Panc1 (cell line): ENCODE measurements around the gene CD37. TPM values are rescaled to one million over a fixed set of nuclear protein-coding genes. Genes with fewer than 3 reads are reported as not detected.

ENCODE experiments used
- ATAC-seq: fragments of 200-7000 bp; cut with Tn5 transposase; 2 replicates; pipeline ENCODE4 v1.9.1; 2020; ENCODE audit warnings: mild to moderate bottlenecking, moderate library complexity
- BruUV-seq: library from RNA; stranded (reverse); fragments of 400-500 nt; replicated peaks from 2 replicates; lab custom pipeline; 2021; lab: Mats Ljungman, UMichigan
- CTCF ChIA-PET: fragments of 300-600 bp; sonication (Branson Sonifier 250); formaldehyde crosslinking; loops from one replicate; lab custom pipeline; 2022; ENCODE audit warnings: antibody characterized with exemption; lab: Charles Lee
- POLR2A ChIA-PET: fragments of 300-600 bp; sonication (Branson Sonifier 250); formaldehyde crosslinking; loops from one replicate; lab custom pipeline; 2022; ENCODE audit warnings: antibody characterized with exemption; lab: Charles Lee
- DNase-seq: peaks from one replicate; pipeline ENCODE4 v3.0.0-alpha.2; 2010; ENCODE audit warnings: low read depth, low spot score
- H3K27ac ChIP-seq: 2 replicates; pipeline ENCODE4 v1.5.1; 2011; ENCODE audit warnings: mild to moderate bottlenecking, low read length, inconsistent platforms
- H3K27me3 ChIP-seq: fragments of 200-500 bp; sonication (Bioruptor generic); 2 replicates; pipeline ENCODE4 v1.6.0; 2014; ENCODE audit warnings: low read length, inconsistent platforms; ENCODE audit not compliant: control insufficient read depth, insufficient read depth
- H3K36me3 ChIP-seq: fragments of 200-500 bp; sonication (Bioruptor generic); 2 replicates; pipeline ENCODE4 v1.5.1; 2014; ENCODE audit warnings: inconsistent platforms, mild to moderate bottlenecking, low read length, moderate library complexity; ENCODE audit not compliant: control insufficient read depth, insufficient read depth
- H3K4me1 ChIP-seq: 2 replicates; pipeline ENCODE4 v1.5.1; 2011; ENCODE audit warnings: inconsistent platforms, mild to moderate bottlenecking, low read length, moderate library complexity; ENCODE audit not compliant: control insufficient read depth, insufficient read depth
- H3K4me3 ChIP-seq, 2 experiments: 2 replicates each; pipeline ENCODE4 v1.5.1; 2011 to 2012; ENCODE audit warnings: low read depth in 2 of 2, low read length in 2 of 2, mild to moderate bottlenecking in 2 of 2, inconsistent platforms in 1 of 2, moderate library complexity in 1 of 2
- H3K9me3 ChIP-seq: fragments of 200-500 bp; sonication (Bioruptor generic); 2 replicates; pipeline ENCODE4 v1.5.1; 2014; ENCODE audit warnings: low read depth, mild to moderate bottlenecking, inconsistent platforms, low read length, moderate library complexity; ENCODE audit not compliant: control insufficient read depth, insufficient read depth
- POLR2AphosphoS5 ChIP-seq: IDR thresholded peaks from 2 replicates; pipeline ENCODE4 v1.6.1; 2012; ENCODE audit warnings: mild to moderate bottlenecking, low read depth, low read length, moderate library complexity
- SIN3A ChIP-seq: IDR thresholded peaks from 2 replicates; pipeline ENCODE4 v1.6.1; 2012; ENCODE audit warnings: low read depth, mild to moderate bottlenecking, low read length, moderate library complexity, borderline replicate concordance; ENCODE audit not compliant: insufficient read depth
- TCF7L2 ChIP-seq: IDR thresholded peaks from 2 replicates; pipeline ENCODE4 v1.6.1; 2011; ENCODE audit warnings: mild to moderate bottlenecking, low read depth, low read length, inconsistent platforms
- in situ Hi-C: cut with HindIII; loops from 2 replicates; pipeline ENCODE4 v1.10.0; 2016; ENCODE audit warnings: low sequenced_read_pairs, low pct_unique_long_range_greater_than_20kb
- intact Hi-C: fragments of 100-400 bp; cut with micrococcal nuclease; formaldehyde crosslinking; loops from one replicate; pipeline ENCODE4 v1.10.0; 2022; ENCODE audit not compliant: unreplicated experiment
- total RNA-seq: library from RNA; stranded (reverse); gene quantifications from one replicate; pipeline ENCODE4 v1.2.1, GENCODE V29; 2021; ENCODE audit not compliant: unreplicated experiment
- TF ChIP-seq, protein P1 (sequence below): fragments of 450-650 bp; IDR thresholded peaks from 2 replicates; pipeline ENCODE4 v1.5.1; 2017; ENCODE audit warnings: mild to moderate bottlenecking
- TF ChIP-seq, protein P2 (sequence below), 2 experiments: IDR thresholded peaks; 2 replicates each; pipeline ENCODE4 v1.6.1; 2011 to 2012; ENCODE audit warnings: low read depth in 2 of 2, control low read depth in 1 of 2, low read length in 1 of 2, mild to moderate bottlenecking in 1 of 2, moderate library complexity in 1 of 2; ENCODE audit not compliant: insufficient read depth in 1 of 2

CD37 gene
- total RNA-seq, 1 experiment from 2014 or later: 0.33 TPM

- CTCF ChIA-PET: no interaction called here
- no peak overlapping the region for H3K27ac ChIP-seq
- no peak for ATAC-seq
- no peaks in the 10 kb centered on the region; the same call in none of the 2 replicates for H3K36me3 ChIP-seq
- no peaks in the 10 kb centered on the region for H3K9me3 ChIP-seq
- no peak for TF ChIP-seq SIN3A
- TF ChIP-seq, protein P1, sequence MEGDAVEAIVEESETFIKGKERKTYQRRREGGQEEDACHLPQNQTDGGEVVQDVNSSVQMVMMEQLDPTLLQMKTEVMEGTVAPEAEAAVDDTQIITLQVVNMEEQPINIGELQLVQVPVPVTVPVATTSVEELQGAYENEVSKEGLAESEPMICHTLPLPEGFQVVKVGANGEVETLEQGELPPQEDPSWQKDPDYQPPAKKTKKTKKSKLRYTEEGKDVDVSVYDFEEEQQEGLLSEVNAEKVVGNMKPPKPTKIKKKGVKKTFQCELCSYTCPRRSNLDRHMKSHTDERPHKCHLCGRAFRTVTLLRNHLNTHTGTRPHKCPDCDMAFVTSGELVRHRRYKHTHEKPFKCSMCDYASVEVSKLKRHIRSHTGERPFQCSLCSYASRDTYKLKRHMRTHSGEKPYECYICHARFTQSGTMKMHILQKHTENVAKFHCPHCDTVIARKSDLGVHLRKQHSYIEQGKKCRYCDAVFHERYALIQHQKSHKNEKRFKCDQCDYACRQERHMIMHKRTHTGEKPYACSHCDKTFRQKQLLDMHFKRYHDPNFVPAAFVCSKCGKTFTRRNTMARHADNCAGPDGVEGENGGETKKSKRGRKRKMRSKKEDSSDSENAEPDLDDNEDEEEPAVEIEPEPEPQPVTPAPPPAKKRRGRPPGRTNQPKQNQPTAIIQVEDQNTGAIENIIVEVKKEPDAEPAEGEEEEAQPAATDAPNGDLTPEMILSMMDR: no peak
- TF ChIP-seq, protein P2, sequence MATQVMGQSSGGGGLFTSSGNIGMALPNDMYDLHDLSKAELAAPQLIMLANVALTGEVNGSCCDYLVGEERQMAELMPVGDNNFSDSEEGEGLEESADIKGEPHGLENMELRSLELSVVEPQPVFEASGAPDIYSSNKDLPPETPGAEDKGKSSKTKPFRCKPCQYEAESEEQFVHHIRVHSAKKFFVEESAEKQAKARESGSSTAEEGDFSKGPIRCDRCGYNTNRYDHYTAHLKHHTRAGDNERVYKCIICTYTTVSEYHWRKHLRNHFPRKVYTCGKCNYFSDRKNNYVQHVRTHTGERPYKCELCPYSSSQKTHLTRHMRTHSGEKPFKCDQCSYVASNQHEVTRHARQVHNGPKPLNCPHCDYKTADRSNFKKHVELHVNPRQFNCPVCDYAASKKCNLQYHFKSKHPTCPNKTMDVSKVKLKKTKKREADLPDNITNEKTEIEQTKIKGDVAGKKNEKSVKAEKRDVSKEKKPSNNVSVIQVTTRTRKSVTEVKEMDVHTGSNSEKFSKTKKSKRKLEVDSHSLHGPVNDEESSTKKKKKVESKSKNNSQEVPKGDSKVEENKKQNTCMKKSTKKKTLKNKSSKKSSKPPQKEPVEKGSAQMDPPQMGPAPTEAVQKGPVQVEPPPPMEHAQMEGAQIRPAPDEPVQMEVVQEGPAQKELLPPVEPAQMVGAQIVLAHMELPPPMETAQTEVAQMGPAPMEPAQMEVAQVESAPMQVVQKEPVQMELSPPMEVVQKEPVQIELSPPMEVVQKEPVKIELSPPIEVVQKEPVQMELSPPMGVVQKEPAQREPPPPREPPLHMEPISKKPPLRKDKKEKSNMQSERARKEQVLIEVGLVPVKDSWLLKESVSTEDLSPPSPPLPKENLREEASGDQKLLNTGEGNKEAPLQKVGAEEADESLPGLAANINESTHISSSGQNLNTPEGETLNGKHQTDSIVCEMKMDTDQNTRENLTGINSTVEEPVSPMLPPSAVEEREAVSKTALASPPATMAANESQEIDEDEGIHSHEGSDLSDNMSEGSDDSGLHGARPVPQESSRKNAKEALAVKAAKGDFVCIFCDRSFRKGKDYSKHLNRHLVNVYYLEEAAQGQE (IDR thresholded peaks at IDR 0.05; ENCODE audit: insufficient read depth in 1 of 2, low read depth in 2 of 2, low read length in 1 of 2): no peak
- TF ChIP-seq POLR2AphosphoS5: no peak
- no peak for TF ChIP-seq TCF7L2
- H3K4me1 ChIP-seq: no peaks in the 10 kb centered on the region
- H3K27me3 ChIP-seq: no peaks in the 10 kb centered on the region
- no peak for DNase-seq
- in situ Hi-C loops (no loop called here), intact Hi-C loops (no loop called here)
- BruUV-seq: no TSS peak
- POLR2A ChIA-PET: no interaction called here
- no peak overlapping the region for H3K4me3 ChIP-seq
Observed at GRCh38 chr19:49349567-49349966, 14.4 kb downstream of the CD37 start.

GRCh38 chr19:49355909-49356353 is 20.7 kb downstream of the CD37 start:
- BruUV-seq: no TSS peak
- Histone ChIP-seq H3K4me1 (no peaks in the 10 kb centered on the region; the same call in 1 of the 2 replicates), H3K4me3 (no peak overlapping the region), H3K9me3 (no peaks in the 10 kb centered on the region), H3K27me3 (no peaks in the 10 kb centered on the region), H3K27ac (no peak overlapping the region), H3K36me3 (peaks cover 3% of the 10 kb centered on the region; the same call in 1 of the 2 replicates)
- intact Hi-C loops: no loop called here
- in situ Hi-C loops: no loop called here
- ChIA-PET POLR2A (no interaction called here), CTCF (no interaction called here)
- TF ChIP-seq, protein P2 (IDR thresholded peaks at IDR 0.05; ENCODE audit: insufficient read depth in 1 of 2, low read depth in 2 of 2, low read length in 1 of 2): no peak
- TF ChIP-seq TCF7L2 (no peak), POLR2AphosphoS5 (no peak), SIN3A (no peak)
- TF ChIP-seq, protein P1: no peak
- ATAC-seq (no peak), DNase-seq (no peak)
